IMR-90 (cell line): ENCODE measurements around the gene HOXC5. TPM values are rescaled to one million over a fixed set of nuclear protein-coding genes. Genes with fewer than 3 reads are reported as not detected.

ENCODE experiments used
- ATAC-seq: fragments of 200-7000 bp; cut with Tn5 transposase; 2 replicates; pipeline ENCODE4 v1.9.1; 2020; ENCODE audit warnings: low read depth, mild to moderate bottlenecking, moderate library complexity
- BruUV-seq: library from RNA; stranded (reverse); fragments of 400-500 nt; replicated peaks from 2 replicates; lab custom pipeline; 2021; lab: Mats Ljungman, UMichigan
- CTCF ChIA-PET: fragments of 300-600 bp; formaldehyde crosslinking; extraction: SDS; loops from one replicate; lab custom pipeline; 2021; ENCODE audit warnings: antibody characterized with exemption; lab: Yijun Ruan, JAX
- POLR2A ChIA-PET: fragments of 300-600 bp; sonication (Branson Sonifier 250); formaldehyde crosslinking; loops from one replicate; lab custom pipeline; 2022; ENCODE audit warnings: antibody characterized with exemption; ENCODE audit not compliant: unreplicated experiment; lab: Charles Lee
- DNase-seq: peaks from one replicate; pipeline ENCODE4 v3.0.0; 2013
- H2AFZ ChIP-seq: replicated peaks from 2 replicates; pipeline ENCODE3; 2013; ENCODE audit warnings: low read length, mild to moderate bottlenecking; ENCODE audit not compliant: poor library complexity
- H2AK5ac ChIP-seq: 2 replicates; pipeline ENCODE4 v1.6.1; 2013; ENCODE audit warnings: low read depth, low read length, inconsistent platforms
- H2AK9ac ChIP-seq: replicated peaks from 2 replicates; pipeline ENCODE3; 2013; ENCODE audit warnings: mild to moderate bottlenecking, low read depth, low read length, moderate library complexity; ENCODE audit not compliant: poor library complexity
- H2BK120ac ChIP-seq: 2 replicates; pipeline ENCODE4 v1.6.1; 2013; ENCODE audit warnings: low read depth, low read length, inconsistent platforms
- H2BK15ac ChIP-seq: 3 replicates; pipeline ENCODE4 v1.6.1; 2013; ENCODE audit warnings: low read depth, low read length, inconsistent platforms
- H2BK20ac ChIP-seq: 2 replicates; pipeline ENCODE4 v1.6.1; 2013; ENCODE audit warnings: low read depth, mild to moderate bottlenecking, inconsistent platforms, low read length, moderate library complexity
- H2BK5ac ChIP-seq: 2 replicates; pipeline ENCODE4 v1.6.1; 2013; ENCODE audit warnings: mild to moderate bottlenecking, low read depth, low read length, inconsistent platforms; ENCODE audit not compliant: poor library complexity, severe bottlenecking
- H3K14ac ChIP-seq: replicated peaks from 2 replicates; pipeline ENCODE4 v1.6.1; 2013; ENCODE audit warnings: low read depth, low read length, inconsistent platforms
- H3K18ac ChIP-seq: 2 replicates; pipeline ENCODE4 v1.6.1; 2013; ENCODE audit warnings: low read depth, low read length, control low read depth
- H3K23ac ChIP-seq: 2 replicates; pipeline ENCODE4 v1.6.1; 2013; ENCODE audit warnings: low read depth, low read length, inconsistent platforms
- H3K27ac ChIP-seq: 2 replicates; pipeline ENCODE4 v1.5.1; 2013; ENCODE audit warnings: mild to moderate bottlenecking, control low read depth, low read length; ENCODE audit not compliant: insufficient read depth
- H3K27me3 ChIP-seq: 2 replicates; pipeline ENCODE4 v1.6.1; 2013; ENCODE audit warnings: low read length; ENCODE audit not compliant: control insufficient read depth, insufficient read depth
- H3K36me3 ChIP-seq: 2 replicates; pipeline ENCODE4 v1.6.1; 2013; ENCODE audit warnings: low read length, mixed read lengths; ENCODE audit not compliant: control insufficient read depth, insufficient read depth
- H3K4ac ChIP-seq: 2 replicates; pipeline ENCODE4 v1.6.1; 2013; ENCODE audit warnings: low read depth, low read length, inconsistent platforms
- H3K4me1 ChIP-seq: 2 replicates; pipeline ENCODE4 v1.6.1; 2013; ENCODE audit warnings: low read length, mixed read lengths; ENCODE audit not compliant: control insufficient read depth, insufficient read depth
- H3K4me2 ChIP-seq: 2 replicates; pipeline ENCODE4 v1.6.1; 2013; ENCODE audit warnings: low read depth, mild to moderate bottlenecking, control low read depth, low read length, moderate library complexity
- H3K4me3 ChIP-seq: 2 replicates; pipeline ENCODE4 v1.5.1; 2013; ENCODE audit warnings: low read depth, mild to moderate bottlenecking, control low read depth, low read length, moderate library complexity; ENCODE audit not compliant: insufficient read depth
- H3K56ac ChIP-seq: 2 replicates; pipeline ENCODE4 v1.6.1; 2013; ENCODE audit warnings: low read length, inconsistent platforms; ENCODE audit not compliant: insufficient read depth; ENCODE audit errors: extremely low read depth
- H3K79me1 ChIP-seq, 2 experiments: 2 replicates each; pipeline ENCODE4 v1.6.1; 2013; ENCODE audit warnings: low read length in 2 of 2, inconsistent platforms in 1 of 2, low read depth in 1 of 2
- H3K9ac ChIP-seq: 2 replicates; pipeline ENCODE4 v1.6.1; 2013; ENCODE audit warnings: low read depth, low read length, control low read depth
- H3K9me1 ChIP-seq: 2 replicates; pipeline ENCODE4 v1.6.1; 2013; ENCODE audit warnings: low read length, inconsistent platforms; ENCODE audit not compliant: insufficient read depth
- H3K9me3 ChIP-seq: 2 replicates; pipeline ENCODE4 v1.6.1; 2013; ENCODE audit warnings: low read length; ENCODE audit not compliant: control insufficient read depth, insufficient read depth
- H4K20me1 ChIP-seq: 2 replicates; pipeline ENCODE4 v1.6.1; 2013; ENCODE audit warnings: low read length, inconsistent platforms; ENCODE audit not compliant: insufficient read depth
- H4K5ac ChIP-seq: 2 replicates; pipeline ENCODE4 v1.6.1; 2013; ENCODE audit warnings: mild to moderate bottlenecking, low read depth, low read length, control low read depth
- H4K8ac ChIP-seq, 2 experiments: 2 replicates each; pipeline ENCODE4 v1.6.1; 2013; ENCODE audit warnings: low read depth in 2 of 2, low read length in 2 of 2, control low read depth in 1 of 2, inconsistent platforms in 1 of 2
- H4K91ac ChIP-seq: 2 replicates; pipeline ENCODE4 v1.6.1; 2013; ENCODE audit warnings: low read depth, low read length, inconsistent platforms; ENCODE audit not compliant: insufficient read depth
- MXI1 ChIP-seq: IDR thresholded peaks from 2 replicates; pipeline ENCODE4 v1.6.1; 2012; ENCODE audit warnings: low read depth, mild to moderate bottlenecking, low read length, moderate library complexity, borderline replicate concordance
- WGBS, 2 experiments: methylation state at CpG; one replicate each; pipeline versions ENCODE4 v1.1.5 to v1.1.7; 2013; ENCODE audit warnings: missing lambda C conversion rate in 2 of 2; ENCODE audit not compliant: insufficient read length in 1 of 2; ENCODE audit errors: extremely low coverage in 2 of 2; 5-methylcytosine and 5-hydroxymethylcytosine counted together
- dilution Hi-C: fragments of 300-500 bp; cut with HindIII; formaldehyde crosslinking; loops from one replicate; pipeline ENCODE4 v1.14.3; 2018; ENCODE audit warnings: low sequenced_read_pairs; ENCODE audit not compliant: unreplicated experiment
- in situ Hi-C: fragments of 300-500 bp; cut with MboI; formaldehyde crosslinking; loops from 3 replicates; pipeline ENCODE4 v1.14.3; 2019; ENCODE audit warnings: low sequenced_read_pairs, inconsistent platforms, mixed read lengths
- intact Hi-C: fragments of 100-400 bp; cut with micrococcal nuclease; formaldehyde crosslinking; loops from 2 replicates; pipeline ENCODE4 v1.10.0; 2022
- polyA plus RNA-seq, 3 experiments: library from polyadenylated mRNA; depleted of rRNA; stranded (reverse); fragments of >200 nt; gene quantifications; 2 replicates each; pipeline ENCODE4 v1.2.3, GENCODE V29; 2012; ENCODE audit warnings: low replicate concordance in 1 of 3
- total RNA-seq: library from RNA; depleted of rRNA; stranded (reverse); fragments of >200 nt; gene quantifications from 2 replicates; pipeline ENCODE4 v1.2.3, GENCODE V29; 2012
- TF ChIP-seq, protein P1 (sequence below): fragments of 150-350 bp; IDR thresholded peaks from 2 replicates; pipeline ENCODE4 v1.6.1; 2016; ENCODE audit warnings: low read depth, mild to moderate bottlenecking, low read length, moderate library complexity, borderline replicate concordance
- TF ChIP-seq, protein P2 (sequence below): fragments of 150-350 bp; IDR thresholded peaks from 2 replicates; pipeline ENCODE4 v1.6.1; 2017; ENCODE audit warnings: mild to moderate bottlenecking, antibody characterized with exemption, low read length, low read depth

HOXC5 gene
- total and polyA plus RNA-seq, 2 of the 4 experiments (the other 2 are of a cell fraction) = not detected

DNA sequence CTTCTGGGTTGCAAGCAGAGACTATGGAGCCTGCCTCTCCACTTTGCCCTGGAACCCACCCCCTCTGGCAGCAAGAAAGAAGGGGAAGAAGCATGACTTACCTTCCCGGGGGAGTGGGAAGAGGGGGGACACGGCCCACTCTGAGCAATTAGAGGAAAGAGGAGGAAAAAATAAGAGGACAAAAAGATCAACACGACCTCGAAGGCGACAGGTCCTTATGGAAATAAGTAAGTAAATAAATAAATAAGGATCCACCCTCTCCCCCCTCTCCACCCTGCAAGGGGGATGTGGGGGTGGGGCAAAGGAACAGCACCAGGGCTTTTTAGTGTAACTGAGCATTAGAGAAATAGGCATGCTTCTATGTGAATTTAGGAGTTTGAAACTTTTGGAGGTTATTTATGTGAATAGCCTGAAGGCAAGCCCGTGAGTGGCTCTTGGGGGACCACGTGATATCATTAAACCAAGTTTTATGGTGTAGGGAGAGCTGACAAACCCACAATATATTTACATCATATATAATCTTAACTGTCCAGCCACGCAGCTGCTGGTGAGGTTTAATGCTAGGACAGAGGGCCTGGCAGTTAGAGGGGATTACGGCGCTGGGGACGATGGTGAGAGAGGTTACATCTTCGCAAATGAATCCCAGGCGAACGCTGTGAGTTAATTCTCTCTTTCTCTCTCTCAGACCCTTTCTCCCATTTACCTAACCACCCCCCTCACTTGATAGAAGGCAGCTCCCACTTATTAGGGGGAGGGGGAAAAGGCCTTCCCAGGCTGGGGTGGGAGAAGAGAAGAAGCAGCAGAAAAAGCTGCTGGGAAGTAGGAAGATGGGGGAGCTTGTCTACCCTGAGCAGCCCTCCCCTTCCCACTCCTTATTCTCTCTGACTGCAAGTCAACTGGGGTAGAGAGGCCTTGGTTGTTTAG lies 4.8 kb downstream of the HOXC5 start:
- Histone ChIP-seq H3K4me1 (no peaks in the 10 kb centered on the region), H3K4me3 (no peak overlapping the region), H2BK5ac (no peak overlapping the region), H3K18ac (no peak overlapping the region), H2AFZ (no peak overlapping the region), H3K9me1 (no peaks in the 10 kb centered on the region), H2AK9ac (no peak overlapping the region), H3K23ac (no peak overlapping the region), H4K20me1 (no peaks in the 10 kb centered on the region), H3K14ac (no peak overlapping the region), H3K79me1 (no peaks in the 10 kb centered on the region), H3K4ac (no peak overlapping the region), H3K56ac (no peak overlapping the region), H3K27me3 (peaks cover 73% of the 10 kb centered on the region), H4K5ac (no peak overlapping the region), H2AK5ac (no peak overlapping the region), H4K91ac (no peak overlapping the region), H2BK20ac (no peak overlapping the region), H3K9me3 (peaks cover 7% of the 10 kb centered on the region), H4K8ac (no peak overlapping the region), H3K4me2 (no peak overlapping the region), H2BK15ac (no peak overlapping the region), H3K27ac (no peak overlapping the region), H2BK120ac (no peak overlapping the region), H3K36me3 (no peaks in the 10 kb centered on the region), H3K9ac (no peak overlapping the region)
- ChIA-PET CTCF (interaction anchor here (0.6 to 0.7 kb wide), 2 partner anchors 29 to 154 kb away, joined by 3 to 9 read pairs; partner anchors contain the start of gene HOXC8), POLR2A (no interaction called here)
- BruUV-seq = no TSS peak
- DNase-seq (no peak), ATAC-seq (no peak)
- WGBS, 2 experiments = no CpG with 5 or more reads among the region's 14 CpGs
- TF ChIP-seq, protein P1, sequence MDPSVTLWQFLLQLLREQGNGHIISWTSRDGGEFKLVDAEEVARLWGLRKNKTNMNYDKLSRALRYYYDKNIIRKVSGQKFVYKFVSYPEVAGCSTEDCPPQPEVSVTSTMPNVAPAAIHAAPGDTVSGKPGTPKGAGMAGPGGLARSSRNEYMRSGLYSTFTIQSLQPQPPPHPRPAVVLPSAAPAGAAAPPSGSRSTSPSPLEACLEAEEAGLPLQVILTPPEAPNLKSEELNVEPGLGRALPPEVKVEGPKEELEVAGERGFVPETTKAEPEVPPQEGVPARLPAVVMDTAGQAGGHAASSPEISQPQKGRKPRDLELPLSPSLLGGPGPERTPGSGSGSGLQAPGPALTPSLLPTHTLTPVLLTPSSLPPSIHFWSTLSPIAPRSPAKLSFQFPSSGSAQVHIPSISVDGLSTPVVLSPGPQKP = no peak
- TF ChIP-seq, protein P2, sequence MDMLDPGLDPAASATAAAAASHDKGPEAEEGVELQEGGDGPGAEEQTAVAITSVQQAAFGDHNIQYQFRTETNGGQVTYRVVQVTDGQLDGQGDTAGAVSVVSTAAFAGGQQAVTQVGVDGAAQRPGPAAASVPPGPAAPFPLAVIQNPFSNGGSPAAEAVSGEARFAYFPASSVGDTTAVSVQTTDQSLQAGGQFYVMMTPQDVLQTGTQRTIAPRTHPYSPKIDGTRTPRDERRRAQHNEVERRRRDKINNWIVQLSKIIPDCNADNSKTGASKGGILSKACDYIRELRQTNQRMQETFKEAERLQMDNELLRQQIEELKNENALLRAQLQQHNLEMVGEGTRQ = no peak
- TF ChIP-seq MXI1 = no peak
- in situ Hi-C loops (no loop called here), intact Hi-C loops (no loop called here), dilution Hi-C loops (no loop called here)
